Suppressor macrophage treated with lipopolysaccharide for 4 hours (primary cell): ENCODE measurements around the gene TTC39A.

Experiments
- DNase-seq: peaks from one replicate; pipeline ENCODE4 v3.0.0-alpha.2; 2020

TTC39A gene

GRCh38 chr1:51296383-51297357 is 33.7 kb downstream of the TTC39A start:
- peak; percentile 81 for DNase-seq

GRCh38 chr1:51295926-51296325 is 34.4 kb downstream of the TTC39A start:
- DNase-seq: no peak

DNA sequence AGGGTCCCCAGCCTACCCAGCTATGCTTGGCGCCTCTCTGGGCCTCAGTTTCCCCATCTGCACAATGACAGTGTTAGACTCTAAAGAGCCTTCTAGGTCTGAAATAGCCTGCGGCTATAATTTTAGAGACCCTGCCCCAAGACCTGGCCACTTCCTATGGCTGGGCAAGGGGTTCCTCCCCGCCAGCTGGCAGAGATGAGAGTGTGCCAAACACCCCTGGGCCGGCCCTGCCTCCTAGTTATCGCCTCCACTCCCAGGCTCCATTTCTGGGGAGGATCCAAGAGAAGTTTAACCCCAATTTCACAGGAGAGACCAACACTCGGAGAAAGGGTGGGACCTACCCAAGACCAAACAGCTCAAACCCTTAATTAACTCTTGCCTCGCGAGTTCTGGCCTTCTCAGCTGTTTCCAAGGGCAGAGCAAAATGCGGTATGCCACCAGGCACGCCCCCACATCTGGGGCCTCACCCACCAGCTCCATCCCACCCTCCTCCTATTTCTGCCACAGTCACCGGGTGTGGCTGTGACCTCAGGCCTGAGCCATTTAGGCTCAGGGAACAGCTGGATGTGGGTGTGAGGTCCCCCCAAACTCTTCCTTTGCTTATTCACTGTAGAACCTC is 35.7 kb downstream of the TTC39A start:
- no peak for DNase-seq

DNA sequence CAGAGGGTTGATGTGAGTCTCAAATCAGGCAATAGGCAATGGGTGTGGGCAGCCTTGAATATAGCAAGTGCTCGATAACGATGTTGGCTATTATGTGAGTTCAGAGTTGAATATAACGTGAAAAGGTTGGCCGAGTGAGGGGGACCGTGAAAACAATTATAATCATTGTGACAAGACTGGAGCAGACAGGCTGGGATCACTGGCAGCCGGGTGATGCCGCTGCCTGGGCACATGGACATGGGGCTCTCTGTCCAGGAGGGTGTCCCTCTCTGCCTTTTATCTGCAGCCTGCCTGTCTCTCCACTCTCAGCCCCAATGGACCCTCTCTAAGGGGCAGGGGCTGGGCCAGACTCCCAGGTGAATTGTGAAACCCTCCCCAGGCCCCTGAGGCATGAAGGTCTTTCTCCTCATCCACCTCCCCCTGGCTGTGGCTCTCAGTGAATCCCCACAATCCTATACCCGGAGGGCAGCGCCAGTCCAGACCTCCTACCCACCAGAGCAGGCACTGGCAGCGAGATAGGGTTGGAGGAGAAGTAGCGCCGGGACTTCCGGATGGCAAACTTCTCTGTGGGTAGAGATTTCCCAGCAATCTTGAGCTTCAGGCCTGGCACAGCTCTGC is 36.4 kb downstream of the TTC39A start:
- DNase-seq: no peak

GRCh38 chr1:51290489-51290847 is 39.9 kb downstream of the TTC39A start:
- DNase-seq: no peak

- DNase-seq: no peak
Observed at GRCh38 chr1:51289676-51290488, 40.5 kb downstream of the TTC39A start.

GRCh38 chr1:51288578-51288977 is 41.8 kb downstream of the TTC39A start:
- no peak for DNase-seq

DNA sequence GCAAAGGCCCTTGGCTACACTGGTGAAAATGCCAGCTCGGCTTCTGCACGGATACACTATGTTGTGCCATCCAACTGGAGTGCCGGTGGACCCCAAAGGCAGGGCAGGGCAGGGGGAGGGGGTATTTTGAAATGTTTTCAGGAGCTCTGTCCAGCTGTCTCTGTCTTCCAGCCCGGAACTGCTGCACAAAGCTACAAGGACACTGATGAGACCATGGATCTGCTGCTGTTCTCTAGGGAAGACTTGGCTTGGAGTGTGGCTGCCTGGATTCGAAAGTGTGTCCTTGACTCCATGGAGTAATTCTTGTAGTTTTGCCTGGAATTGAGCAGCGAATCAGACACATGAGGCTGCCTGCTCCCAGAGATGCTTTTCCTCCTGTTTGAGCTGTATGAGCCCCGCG is 42.4 kb downstream of the TTC39A start:
- no peak for DNase-seq

DNA sequence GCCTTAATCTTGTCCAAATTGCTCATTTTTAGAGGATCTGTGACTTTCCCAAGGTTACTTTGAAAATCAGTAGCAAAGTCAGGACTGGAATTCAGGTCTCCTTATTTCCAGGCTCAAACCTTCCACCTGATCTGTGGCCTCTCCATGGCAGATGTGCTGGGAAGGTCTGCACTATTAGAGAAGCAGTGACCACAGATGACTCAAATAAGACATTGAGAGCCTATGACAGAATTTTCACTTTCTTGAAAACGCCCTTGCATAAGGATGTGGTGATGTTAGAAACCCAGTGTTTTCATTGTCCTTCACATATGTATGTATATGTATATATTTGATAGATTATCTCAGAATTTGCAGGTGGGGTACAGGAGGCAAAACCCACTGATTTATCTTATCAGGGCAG is 45.3 kb downstream of the TTC39A start:
- DNase-seq: no peak

DNA sequence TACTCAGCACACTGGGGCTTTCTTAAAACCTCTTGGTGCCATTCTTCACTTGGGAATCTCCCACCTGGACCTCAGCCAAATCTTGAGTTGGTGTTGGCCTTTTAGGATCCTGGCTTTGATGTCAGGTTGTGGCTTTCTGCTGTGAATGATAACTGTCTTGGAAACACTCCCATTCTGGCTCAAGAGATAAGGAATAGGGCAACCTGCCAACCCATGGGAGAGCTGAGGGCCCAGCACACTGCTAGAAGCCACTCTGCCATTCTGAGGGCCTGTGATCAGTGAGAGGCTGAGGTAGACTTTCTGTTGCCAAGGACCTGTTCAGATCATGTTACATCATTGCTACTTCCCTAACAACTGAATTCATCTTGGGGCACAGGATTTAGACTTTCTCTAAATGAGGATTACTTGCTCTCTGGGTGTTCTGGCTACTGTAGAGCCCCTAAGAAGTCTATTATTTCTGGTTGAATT is 45.8 kb downstream of the TTC39A start:
- no peak for DNase-seq

- DNase-seq: no peak
Observed at GRCh38 chr1:51283979-51284378, 46.4 kb downstream of the TTC39A start.

GRCh38 chr1:51282605-51283004 is 47.8 kb downstream of the TTC39A start:
- DNase-seq: no peak

- DNase-seq: no peak
Observed at GRCh38 chr1:51281807-51282206, 48.6 kb downstream of the TTC39A start.

DNA sequence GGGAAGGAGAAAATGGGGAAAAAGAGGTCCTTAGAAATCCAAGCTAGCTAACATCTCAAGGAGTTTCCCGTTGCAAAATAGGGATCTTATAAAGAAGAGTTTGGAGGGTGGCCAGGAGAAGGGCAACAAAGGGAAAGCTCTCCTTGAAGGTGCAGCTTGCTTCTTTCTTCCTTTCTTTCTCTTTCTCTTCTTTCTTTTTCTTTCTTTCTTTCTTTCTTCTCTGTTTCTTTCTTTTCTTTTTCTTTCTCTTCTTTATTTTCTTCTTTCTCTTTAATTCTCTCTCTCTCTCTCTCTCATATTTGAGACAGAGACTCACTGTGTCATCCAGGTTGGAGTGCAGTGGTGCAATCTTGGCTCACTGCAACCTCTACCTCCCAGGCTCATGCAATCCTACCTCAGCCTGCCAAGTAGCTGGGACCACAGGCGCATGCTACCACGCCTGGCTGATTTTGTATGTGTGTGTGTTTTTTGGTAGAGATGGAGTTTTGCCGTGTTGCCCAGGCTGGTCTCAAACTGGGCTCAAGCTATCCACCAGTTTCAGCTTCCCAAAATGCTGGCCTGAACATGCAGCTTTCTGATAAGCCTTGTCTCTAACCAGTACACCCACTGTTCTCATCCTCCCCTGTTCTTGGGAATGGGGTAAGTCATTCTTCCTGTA is 49.9 kb downstream of the TTC39A start:
- DNase-seq: no peak

DNA sequence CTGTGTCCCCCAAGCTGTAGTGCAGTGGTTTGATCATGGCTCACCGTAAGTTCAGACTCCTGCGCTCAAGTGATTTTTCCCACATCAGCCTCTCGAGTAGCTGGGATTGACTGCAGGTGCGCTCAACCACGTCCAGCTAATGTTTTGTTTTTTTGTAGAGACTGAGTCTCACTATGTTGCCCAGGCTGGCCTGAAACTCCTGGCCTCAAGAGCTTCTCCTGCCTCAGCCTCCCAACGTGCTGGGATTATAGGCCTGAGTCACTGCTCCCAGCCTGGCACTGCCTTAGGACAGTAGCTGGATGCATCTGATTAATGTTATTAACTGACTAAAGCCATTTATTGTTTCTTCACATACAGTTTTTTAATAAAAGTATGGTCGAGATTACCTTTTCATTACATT is 54.1 kb downstream of the TTC39A start:
- DNase-seq: no peak

DNA sequence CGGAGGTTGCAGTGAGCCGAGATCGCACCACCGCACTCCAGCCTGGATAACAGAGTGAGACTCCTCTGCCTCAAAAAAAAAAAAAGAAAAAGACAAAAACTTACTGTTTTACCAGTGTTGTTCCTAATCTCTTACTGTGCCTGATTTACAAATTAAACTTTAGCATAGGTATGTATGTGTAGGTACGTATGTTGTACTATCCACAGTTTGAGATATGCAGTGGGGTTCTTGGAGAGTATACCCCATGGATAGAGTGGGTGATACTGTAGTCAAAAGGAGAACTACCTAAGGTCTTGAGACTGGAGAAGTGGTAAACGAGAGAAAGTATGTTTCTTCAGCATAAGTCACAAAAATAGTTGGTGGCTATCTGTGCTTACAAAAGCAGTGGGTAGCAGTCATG is 55.7 kb downstream of the TTC39A start:
- no peak for DNase-seq

GRCh38 chr1:51272916-51273315 is 57.4 kb downstream of the TTC39A start:
- DNase-seq: no peak

DNA sequence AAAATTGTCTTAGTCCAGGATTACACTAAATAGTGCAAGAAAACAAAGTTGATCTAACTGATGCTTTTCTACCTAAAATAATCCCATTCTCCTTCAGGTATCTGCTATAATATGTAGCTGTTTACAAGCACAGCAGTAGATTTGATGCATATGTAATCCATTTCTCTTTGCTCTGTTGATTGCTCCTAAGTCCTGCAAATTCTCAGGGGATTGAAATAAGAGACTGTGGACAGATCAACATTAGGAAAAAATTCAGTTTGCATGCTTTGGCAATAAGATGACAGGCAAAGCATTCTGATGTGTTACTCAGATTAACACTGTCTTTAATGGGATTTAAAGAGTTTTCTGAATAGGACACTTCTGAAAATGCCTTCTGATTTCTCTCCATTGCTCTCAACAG is 59.6 kb downstream of the TTC39A start:
- DNase-seq: no peak

- no peak for DNase-seq
Observed at GRCh38 chr1:51268634-51269033, 61.7 kb downstream of the TTC39A start.

GRCh38 chr1:51266791-51267190 is 63.6 kb downstream of the TTC39A start:
- no peak for DNase-seq

DNA sequence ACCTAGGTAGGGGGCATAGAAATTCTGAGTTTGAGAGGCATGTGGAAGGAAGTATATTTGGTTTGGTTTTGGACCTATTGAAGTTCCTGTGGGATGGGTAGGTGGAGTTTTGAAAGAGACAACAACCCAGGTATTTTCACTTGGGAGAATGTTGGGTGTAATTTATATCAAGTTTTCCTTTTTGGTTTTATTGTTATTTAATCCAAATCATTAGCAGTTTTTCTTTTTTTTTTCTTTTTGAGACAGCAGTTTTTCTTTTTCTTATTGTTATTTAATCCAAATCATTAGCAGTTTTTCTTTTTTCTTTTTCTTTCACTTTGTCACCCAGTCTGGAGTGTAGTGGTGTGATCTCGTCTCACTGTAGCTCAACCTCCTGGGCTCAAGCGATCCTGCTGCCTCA is 64.2 kb downstream of the TTC39A start:
- DNase-seq: no peak

DNA sequence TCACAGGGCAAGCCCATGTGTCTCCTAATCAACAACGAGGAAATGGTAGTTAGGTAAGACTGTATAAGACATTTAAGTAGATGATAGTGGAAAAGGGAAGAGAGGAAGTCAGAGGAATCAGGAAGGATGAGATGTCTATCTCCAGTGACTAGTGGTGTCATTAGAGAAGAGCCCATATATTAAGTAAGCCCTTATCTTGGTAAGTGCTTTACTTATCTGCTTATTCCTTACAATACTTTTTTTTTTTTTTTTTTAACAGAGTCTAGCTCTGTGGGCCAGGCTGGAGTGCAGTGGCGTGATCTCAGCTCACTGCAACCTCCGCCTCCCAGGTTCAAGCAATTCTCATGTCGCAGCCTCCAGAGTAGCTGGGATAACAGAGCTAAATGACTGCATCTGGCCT is 64.7 kb downstream of the TTC39A start:
- DNase-seq: no peak
